Astrocyte of the cerebellum (primary cell): ENCODE results near the gene ITPK1.

Experiments used
- DNase-seq: peaks from one replicate; pipeline ENCODE4 v3.0.0-alpha.2; 2011; ENCODE audit warnings: low read depth
- H3K4me3 ChIP-seq: 2 replicates; pipeline ENCODE4 v1.5.1; 2011; ENCODE audit warnings: mild to moderate bottlenecking, low read depth, low read length, moderate library complexity
- CTCF ChIP-seq: IDR thresholded peaks from 2 replicates; pipeline ENCODE4 v1.5.1; 2012; ENCODE audit warnings: low read length, low read depth, moderate library complexity, mild to moderate bottlenecking; ENCODE audit errors: missing control alignments
- in situ Hi-C: cut with HindIII; loops from 2 replicates; pipeline ENCODE4 v1.10.0; 2017; ENCODE audit warnings: low sequenced_read_pairs

ITPK1 gene

DNA sequence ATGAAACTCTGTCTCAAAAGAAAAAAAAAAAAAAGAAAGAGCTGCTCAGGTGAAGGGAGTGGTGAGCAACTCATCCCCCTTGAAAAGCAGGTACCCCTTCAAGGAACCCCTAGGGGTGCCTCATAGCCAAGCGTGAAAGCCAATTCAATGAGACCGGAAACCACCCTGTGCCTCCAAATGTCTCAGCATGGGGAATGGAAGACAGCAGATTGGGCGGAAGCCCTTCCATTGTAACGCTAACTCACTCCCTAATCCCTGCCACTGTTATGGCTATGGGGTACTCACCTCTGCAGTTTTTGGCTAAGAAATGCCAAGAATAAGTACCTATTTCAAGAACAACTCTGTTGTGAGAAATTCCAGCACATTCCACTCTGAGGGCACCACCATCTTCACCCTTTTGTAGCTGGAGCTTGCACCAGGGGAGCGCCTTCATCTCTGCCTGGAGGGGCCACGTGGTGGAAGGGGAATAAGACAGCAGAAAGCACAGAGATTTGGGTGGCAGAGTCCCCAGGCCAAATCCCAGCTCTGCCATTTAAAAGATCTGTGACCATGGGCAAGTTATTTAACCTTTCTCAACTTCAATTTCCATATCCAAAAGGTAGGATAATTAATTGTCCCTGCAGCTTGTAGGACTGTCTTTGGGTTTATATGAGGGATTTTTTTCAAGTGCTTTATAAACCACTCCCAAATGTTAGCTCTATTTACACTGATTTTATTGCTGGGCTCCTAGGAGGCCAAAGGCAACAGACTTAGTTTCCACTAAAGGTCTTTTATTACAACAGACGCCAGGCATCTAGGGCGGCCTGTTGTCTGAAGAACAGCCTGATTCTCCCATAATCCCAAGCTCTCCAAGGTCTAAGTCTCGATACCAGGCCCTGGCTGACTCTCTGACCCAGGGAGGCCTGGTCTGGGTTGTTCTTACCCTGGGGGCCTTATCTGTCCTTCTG is 63.9 kb downstream of the ITPK1 start:
- no peak for TF ChIP-seq CTCF

DNA sequence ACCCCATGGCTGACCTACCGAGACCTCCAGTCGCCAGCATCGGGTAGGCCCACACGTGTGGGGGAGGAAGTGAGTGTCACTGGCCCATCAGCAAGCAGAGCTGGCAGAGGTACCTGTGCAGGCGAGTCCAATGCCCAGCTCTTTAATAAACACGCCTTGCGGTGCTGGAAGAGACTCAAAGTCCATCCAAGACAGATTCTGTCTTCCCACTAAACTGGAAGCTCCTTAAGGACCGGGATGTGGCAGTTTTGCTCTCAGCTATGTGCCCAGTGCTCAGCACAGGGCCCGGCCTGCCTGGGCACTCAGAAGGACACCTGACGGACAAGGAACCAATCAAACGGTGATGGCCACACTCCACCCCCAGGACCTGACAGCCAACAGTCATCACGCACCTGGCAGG is 65.0 kb downstream of the ITPK1 start:
- H3K4me3 ChIP-seq = no peak overlapping the region
- in situ Hi-C loops = no loop called here
- no peak for DNase-seq
- TF ChIP-seq CTCF = no peak

More for the DNA sequence above, 63.9 kb downstream of the ITPK1 start:
- H3K4me3 ChIP-seq = no peak overlapping the region
- in situ Hi-C loops = no loop called here
- no peak for DNase-seq

GRCh38 chr14:93049867-93050331 is 65.8 kb downstream of the ITPK1 start:
- no peak for DNase-seq
- no peak for TF ChIP-seq CTCF
- no peak overlapping the region for H3K4me3 ChIP-seq
- in situ Hi-C loops = loop anchor here (5.0 kb wide), 2 partner anchors 62 to 108 kb away; no protein-coding TSS in a partner anchor

DNA sequence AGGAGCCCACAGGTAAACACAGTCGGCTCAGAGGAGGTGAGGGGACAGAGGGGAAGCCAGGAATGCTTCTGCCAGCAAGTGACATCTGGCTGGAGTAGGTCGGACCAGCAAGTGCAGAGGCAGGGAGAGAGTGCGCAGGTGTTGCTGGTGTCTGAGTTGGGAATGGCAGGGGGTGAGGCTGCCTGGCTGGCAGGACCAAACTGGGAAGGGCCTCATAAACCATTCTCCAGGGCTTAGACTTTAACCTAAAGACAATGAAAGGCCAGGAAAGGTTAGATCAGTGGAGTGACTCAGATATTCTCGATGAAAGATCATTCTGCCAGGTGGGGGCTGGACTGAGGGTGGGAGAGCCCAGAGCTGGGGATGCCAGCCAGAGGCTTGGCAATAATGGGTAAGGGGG is 66.4 kb downstream of the ITPK1 start:
- in situ Hi-C loops = loop anchor here (5.0 kb wide), 2 partner anchors 63 to 107 kb away; no protein-coding TSS in a partner anchor
- no peak for DNase-seq
- no peak overlapping the region for H3K4me3 ChIP-seq
- no peak for TF ChIP-seq CTCF

DNA sequence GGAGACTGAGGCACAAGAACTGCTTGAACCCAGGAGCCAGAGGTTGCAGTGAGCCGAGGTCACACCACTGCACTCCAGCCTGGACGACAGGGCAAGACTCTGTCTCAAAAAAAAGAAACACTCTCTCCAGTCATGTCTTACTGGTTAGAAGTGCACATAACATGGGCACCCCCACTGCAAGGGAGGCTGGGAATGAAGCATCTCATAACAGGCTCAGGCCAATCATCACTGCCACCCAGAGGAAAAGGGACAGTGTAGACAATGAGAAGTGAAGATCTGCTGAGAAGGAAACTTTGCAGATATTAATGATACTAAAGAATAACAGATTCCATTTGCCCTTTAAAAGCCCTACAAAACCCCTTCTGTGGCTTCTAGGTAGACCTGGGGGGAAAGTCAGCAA is 66.9 kb downstream of the ITPK1 start:
- no peak overlapping the region for H3K4me3 ChIP-seq
- TF ChIP-seq CTCF = no peak
- no peak for DNase-seq
- in situ Hi-C loops = loop anchor here (5.0 kb wide), 2 partner anchors 63 to 107 kb away; no protein-coding TSS in a partner anchor

DNA sequence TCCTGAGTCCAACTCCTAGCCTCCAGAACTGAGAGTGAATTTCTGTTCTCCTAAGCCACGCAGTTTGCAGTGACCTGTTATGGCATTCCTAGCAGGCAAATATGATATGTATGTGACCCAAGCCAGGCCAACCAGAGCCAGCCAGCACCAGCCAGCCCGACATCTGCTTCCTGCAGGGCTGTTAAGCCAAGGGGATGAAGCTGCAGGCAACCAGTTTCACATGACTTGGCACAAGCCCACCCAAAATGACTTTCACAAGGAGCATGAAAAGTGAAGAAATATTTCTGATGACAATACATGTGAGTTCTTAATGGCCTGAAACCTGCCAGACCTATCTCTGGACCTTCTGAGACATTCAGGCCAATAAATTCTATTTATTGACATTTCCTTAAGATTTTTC is 68.1 kb downstream of the ITPK1 start:
- TF ChIP-seq CTCF = no peak
- in situ Hi-C loops = loop anchor here (5.0 kb wide), 2 partner anchors 65 to 105 kb away; no protein-coding TSS in a partner anchor
- DNase-seq = no peak
- H3K4me3 ChIP-seq = no peak overlapping the region
